K562 (cell line): Measurements from ENCODE around the gene TNIK. TPM values are rescaled to one million over a fixed set of nuclear protein-coding genes. Genes with fewer than 3 reads are reported as not detected.

Experiments used
- ATAC-seq: fragments of 200-7000 bp; cut with Tn5 transposase; 3 replicates; pipeline ENCODE4 v1.9.1; 2020; ENCODE audit warnings: moderate library complexity
- BruUV-seq: library from RNA; stranded (reverse); fragments of 400-500 nt; replicated peaks from 2 replicates; lab custom pipeline; 2021; lab: Mats Ljungman, UMichigan
- CTCF ChIA-PET: fragments of 300-600 bp; formaldehyde crosslinking; extraction: SDS; loops from one replicate; lab custom pipeline; 2021; ENCODE audit warnings: low intra/inter-chr PET ratio; lab: Yijun Ruan, JAX
- POLR2A ChIA-PET: fragments of 300-600, 350-650 bp; sonication (Branson Sonifier 250); formaldehyde crosslinking; extraction: SDS; loops from one replicate; lab custom pipeline; 2021; ENCODE audit warnings: antibody characterized with exemption, inconsistent platforms; lab: Yijun Ruan, JAX
- DNase-seq, 4 experiments: peaks; one replicate each; pipeline versions ENCODE4 v3.0.0 to v3.0.0-alpha.2; 2011 to 2018; ENCODE audit warnings: low spot score in 3 of 4, mixed read lengths in 3 of 4; ENCODE audit errors: extremely low read depth in 1 of 4
- FAIRE-seq: peaks from 2 replicates; lab custom pipeline; 2011; peaks lifted over from hg19 to GRCh38; lab: Jason Lieb, UNC
- H2AFZ ChIP-seq: 2 replicates; pipeline ENCODE4 v1.6.0; 2011; ENCODE audit warnings: low read depth, low read length, control low read depth, inconsistent platforms
- H3K27ac ChIP-seq: fragments of 200-600 bp; 3 replicates; pipeline ENCODE4 v1.8.0; 2011; ENCODE audit warnings: low read depth, mild to moderate bottlenecking, control low read depth, inconsistent platforms, low read length, moderate library complexity, mixed read lengths; ENCODE audit errors: extremely low read depth
- H3K27me3 ChIP-seq, 2 experiments: fragments of 300-600 bp in 1 of 2; 2 replicates in 1 of 2; 3 replicates in 1 of 2; pipeline versions ENCODE4 v1.6.0 to v1.8.0; 2011; ENCODE audit warnings: inconsistent platforms in 2 of 2, low read length in 2 of 2, mild to moderate bottlenecking in 1 of 2, mixed read lengths in 1 of 2, moderate library complexity in 1 of 2; ENCODE audit not compliant: control insufficient read depth in 2 of 2, insufficient read depth in 2 of 2
- H3K36me3 ChIP-seq: fragments of 300-600 bp; 3 replicates; pipeline ENCODE4 v1.8.0; 2011; ENCODE audit warnings: mild to moderate bottlenecking, low read length, inconsistent platforms; ENCODE audit not compliant: control insufficient read depth, insufficient read depth
- H3K4me1 ChIP-seq, 2 experiments: fragments of 200-600 bp in 1 of 2; replicated peaks in 1 of 2; 2 replicates in 1 of 2; 3 replicates in 1 of 2; pipeline versions ENCODE4 v1.5.1 to v1.8.0; 2011; ENCODE audit warnings: inconsistent platforms in 2 of 2, low read length in 2 of 2, mild to moderate bottlenecking in 1 of 2, mixed read lengths in 1 of 2, moderate library complexity in 1 of 2; ENCODE audit not compliant: control insufficient read depth in 2 of 2, insufficient read depth in 2 of 2
- H3K4me2 ChIP-seq: 2 replicates; pipeline ENCODE4 v1.6.1; 2011; ENCODE audit warnings: low read length, control low read depth, inconsistent platforms, mixed read lengths; ENCODE audit not compliant: insufficient read depth
- H3K4me3 ChIP-seq: fragments of 200-600 bp; sonication (generic), shearing (Covaris generic); 2 replicates; pipeline ENCODE4 v1.5.1; 2016; ENCODE audit warnings: control low read depth, inconsistent platforms
- H3K79me2 ChIP-seq: fragments of 200-600 bp; 3 replicates; pipeline ENCODE4 v1.8.0; 2011; ENCODE audit warnings: low read length, inconsistent platforms; ENCODE audit not compliant: control insufficient read depth, insufficient read depth
- H3K9ac ChIP-seq, 2 experiments: 2 replicates each; pipeline versions ENCODE4 v1.6.0 to v1.6.1; 2011; ENCODE audit warnings: low read depth in 2 of 2, low read length in 2 of 2, control low read depth in 1 of 2, inconsistent platforms in 1 of 2, mild to moderate bottlenecking in 1 of 2, mixed read lengths in 1 of 2; ENCODE audit not compliant: insufficient read depth in 1 of 2
- H3K9me1 ChIP-seq: one replicate; pipeline ENCODE4 v1.6.0; 2011; ENCODE audit warnings: inconsistent platforms, mild to moderate bottlenecking, low read length, moderate library complexity; ENCODE audit not compliant: control insufficient read depth, insufficient read depth
- H3K9me3 ChIP-seq: replicated peaks from 2 replicates; pipeline ENCODE4 v1.5.1; 2011; ENCODE audit warnings: low read depth, low read length, inconsistent platforms; ENCODE audit not compliant: control insufficient read depth, insufficient read depth
- H4K20me1 ChIP-seq: replicated peaks from 2 replicates; pipeline ENCODE4 v1.6.1; 2011; ENCODE audit warnings: low read length, inconsistent platforms, mixed read lengths; ENCODE audit not compliant: control insufficient read depth, insufficient read depth
- ETV1 ChIP-seq: fragments of 450-650 bp; conservative IDR thresholded peaks from 2 replicates; pipeline ENCODE4 v1.6.1; 2016; ENCODE audit warnings: missing genetic modification characterization, control low read depth, low read depth, missing compliant biosample characterization
- FOSL1 ChIP-seq: fragments of 200-800 bp; sonication (Bioruptor generic); conservative IDR thresholded peaks from 2 replicates; pipeline ENCODE4 v1.6.1; 2016; ENCODE audit warnings: missing genetic modification characterization, missing compliant biosample characterization
- MEF2D ChIP-seq: conservative IDR thresholded peaks from 2 replicates; pipeline ENCODE4 v1.6.1; 2016; ENCODE audit warnings: low read depth, missing genetic modification characterization, missing compliant biosample characterization
- MTA3 ChIP-seq: fragments of 450-650 bp; formaldehyde crosslinking; IDR thresholded peaks from 2 replicates; pipeline ENCODE4 v1.6.1; 2017; ENCODE audit warnings: mild to moderate bottlenecking, borderline replicate concordance
- SOX6 ChIP-seq: fragments of 450-650 bp; IDR thresholded peaks from 2 replicates; pipeline ENCODE4 v1.6.1; 2014; ENCODE audit warnings: mild to moderate bottlenecking
- TAF15 ChIP-seq: fragments of 200-400 bp; formaldehyde crosslinking; IDR thresholded peaks from 2 replicates; pipeline ENCODE4 v1.6.1; 2017; ENCODE audit warnings: mild to moderate bottlenecking, low read depth, low read length, moderate library complexity
- ZNF431 ChIP-seq: sonication (generic); formaldehyde crosslinking; IDR thresholded peaks from 2 replicates; pipeline ENCODE4 v1.8.0; 2022; ENCODE audit warnings: mild to moderate bottlenecking, missing genetic modification reagents
- WGBS: fragments of 100-300 bp; shearing (Covaris generic); methylation state at CpG from one replicate; pipeline ENCODE4 v1.1.6; 2016; ENCODE audit warnings: low coverage, mixed read lengths; ENCODE audit not compliant: insufficient coverage; ENCODE audit errors: missing lambda C conversion rate; 5-methylcytosine and 5-hydroxymethylcytosine counted together
- in situ Hi-C: fragments of 300-500 bp; cut with MboI; formaldehyde crosslinking; loops from 4 replicates; pipeline ENCODE4 v1.15.0; 2018; ENCODE audit warnings: inconsistent platforms, mixed read lengths
- intact Hi-C: fragments of 100-400 bp; cut with micrococcal nuclease; formaldehyde crosslinking; loops from 2 replicates; pipeline ENCODE4 v1.14.2; 2022
- polyA plus RNA-seq, 8 experiments: library from polyadenylated mRNA; depleted of rRNA in 4 of 8; stranded (reverse) in 5 of 8; unstranded in 3 of 8; fragments of >200 nt; fragmentation: Nextera tagmentation in 2 of 8; fragmentation: Illumina TruSeq in 1 of 8; extraction: Ambion mirVana in 2 of 8; extraction: Trizol in 1 of 8; gene quantifications; 2 replicates each; pipeline versions ENCODE4 v1.2.1 to v1.2.3, GENCODE V29; 2011 to 2014; ENCODE audit warnings: inconsistent platforms in 1 of 8, missing spikeins in 1 of 8
- total RNA-seq, 7 experiments: library from RNA; depleted of rRNA in 6 of 7; stranded (reverse); fragments of >200 nt in 6 of 7; fragmentation: Illumina TruSeq in 2 of 7; extraction: Trizol in 2 of 7; gene quantifications; 2 replicates each; pipeline versions ENCODE4 v1.2.1 to v1.2.3, GENCODE V29; 2011 to 2021; ENCODE audit warnings: low replicate concordance in 1 of 7
- TF ChIP-seq, protein P1 (sequence below): sonication (generic); formaldehyde crosslinking; IDR thresholded peaks from 2 replicates; pipeline ENCODE4 v1.8.0; 2022; ENCODE audit warnings: mild to moderate bottlenecking, missing genetic modification reagents

TNIK gene
- total and polyA plus RNA-seq, 9 of the 15 experiments (the other 6 are each of a cell fraction or from before 2014, with no cell fraction given) = 6.6 to 39.0 (median 24.7) TPM

DNA sequence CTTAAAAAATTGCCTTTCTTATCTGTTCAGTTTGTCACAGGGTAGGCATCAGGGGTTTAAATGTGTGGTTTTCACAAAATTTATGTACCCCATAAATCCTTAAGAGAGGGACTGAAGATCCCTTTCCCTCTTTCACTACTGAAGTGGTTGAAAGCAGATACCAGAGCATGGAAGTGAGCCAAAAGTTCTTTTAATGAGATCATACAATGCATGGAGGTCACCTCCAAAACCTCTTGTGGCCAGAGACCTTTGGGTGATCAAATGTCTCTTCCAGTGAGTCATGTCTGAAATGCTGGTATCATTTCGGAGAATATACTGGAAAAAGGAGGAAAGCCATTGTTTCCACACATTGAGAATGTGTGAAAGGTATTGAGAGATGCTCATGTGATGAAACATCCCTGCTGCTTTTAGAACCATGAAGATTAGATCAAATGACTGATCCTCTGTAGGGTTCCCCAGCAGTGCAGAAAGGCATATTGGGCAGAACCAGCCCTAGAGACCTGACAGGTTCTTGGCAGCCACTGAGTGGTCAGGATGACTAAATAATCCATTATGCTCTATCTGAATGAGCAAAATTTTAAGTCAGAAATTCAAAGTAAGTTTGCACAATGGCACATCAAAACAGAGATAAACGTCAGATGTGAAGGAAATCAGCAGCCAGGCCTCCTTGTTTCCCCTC is 267.9 kb downstream of the TNIK start (continued):
- TF ChIP-seq, protein P1, sequence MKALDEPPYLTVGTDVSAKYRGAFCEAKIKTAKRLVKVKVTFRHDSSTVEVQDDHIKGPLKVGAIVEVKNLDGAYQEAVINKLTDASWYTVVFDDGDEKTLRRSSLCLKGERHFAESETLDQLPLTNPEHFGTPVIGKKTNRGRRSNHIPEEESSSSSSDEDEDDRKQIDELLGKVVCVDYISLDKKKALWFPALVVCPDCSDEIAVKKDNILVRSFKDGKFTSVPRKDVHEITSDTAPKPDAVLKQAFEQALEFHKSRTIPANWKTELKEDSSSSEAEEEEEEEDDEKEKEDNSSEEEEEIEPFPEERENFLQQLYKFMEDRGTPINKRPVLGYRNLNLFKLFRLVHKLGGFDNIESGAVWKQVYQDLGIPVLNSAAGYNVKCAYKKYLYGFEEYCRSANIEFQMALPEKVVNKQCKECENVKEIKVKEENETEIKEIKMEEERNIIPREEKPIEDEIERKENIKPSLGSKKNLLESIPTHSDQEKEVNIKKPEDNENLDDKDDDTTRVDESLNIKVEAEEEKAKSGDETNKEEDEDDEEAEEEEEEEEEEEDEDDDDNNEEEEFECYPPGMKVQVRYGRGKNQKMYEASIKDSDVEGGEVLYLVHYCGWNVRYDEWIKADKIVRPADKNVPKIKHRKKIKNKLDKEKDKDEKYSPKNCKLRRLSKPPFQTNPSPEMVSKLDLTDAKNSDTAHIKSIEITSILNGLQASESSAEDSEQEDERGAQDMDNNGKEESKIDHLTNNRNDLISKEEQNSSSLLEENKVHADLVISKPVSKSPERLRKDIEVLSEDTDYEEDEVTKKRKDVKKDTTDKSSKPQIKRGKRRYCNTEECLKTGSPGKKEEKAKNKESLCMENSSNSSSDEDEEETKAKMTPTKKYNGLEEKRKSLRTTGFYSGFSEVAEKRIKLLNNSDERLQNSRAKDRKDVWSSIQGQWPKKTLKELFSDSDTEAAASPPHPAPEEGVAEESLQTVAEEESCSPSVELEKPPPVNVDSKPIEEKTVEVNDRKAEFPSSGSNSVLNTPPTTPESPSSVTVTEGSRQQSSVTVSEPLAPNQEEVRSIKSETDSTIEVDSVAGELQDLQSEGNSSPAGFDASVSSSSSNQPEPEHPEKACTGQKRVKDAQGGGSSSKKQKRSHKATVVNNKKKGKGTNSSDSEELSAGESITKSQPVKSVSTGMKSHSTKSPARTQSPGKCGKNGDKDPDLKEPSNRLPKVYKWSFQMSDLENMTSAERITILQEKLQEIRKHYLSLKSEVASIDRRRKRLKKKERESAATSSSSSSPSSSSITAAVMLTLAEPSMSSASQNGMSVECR (CRISPR knock-in tag) = no peak
- TF ChIP-seq ZNF431 (CRISPR knock-in tag) = no peak
- TF ChIP-seq MTA3 = peak; percentile 95
- TF ChIP-seq SOX6 = peak; percentile 100

DNA sequence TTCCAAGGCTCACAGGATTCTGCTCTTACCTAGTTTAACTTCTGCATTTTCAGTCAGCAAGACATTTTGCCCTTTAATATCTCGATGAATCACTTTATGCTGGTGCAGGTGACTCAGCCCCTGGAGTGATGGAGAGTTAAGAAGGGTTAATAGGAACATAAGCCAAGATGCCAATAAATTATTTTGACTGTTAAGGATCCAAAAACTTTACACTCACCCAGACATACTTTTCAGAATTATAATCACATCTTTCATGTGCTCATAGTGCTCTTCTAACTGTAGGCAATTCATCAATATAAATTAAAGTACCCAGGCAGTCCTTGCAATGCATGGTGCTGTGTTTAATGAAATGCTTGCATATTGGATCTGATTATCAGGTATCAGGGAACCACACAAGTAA is 269.5 kb downstream of the TNIK start:
- peaks cover 12% of the 10 kb centered on the region; the same call in 2 of the 3 replicates for H3K36me3 ChIP-seq
- FAIRE-seq (no peak), DNase-seq (no peak), ATAC-seq (no peak)
- H3K9ac ChIP-seq = no peak overlapping the region
- H2AFZ ChIP-seq = no peak overlapping the region
- ChIA-PET CTCF (no interaction called here), POLR2A (no interaction called here)
- no peak overlapping the region for H3K27ac ChIP-seq
- no peaks in the 10 kb centered on the region for H3K9me3 ChIP-seq
- TF ChIP-seq MEF2D (tag) (no peak), FOSL1 (tag) (peak; percentile 56), ETV1 (tag) (no peak), TAF15 (no peak)
- no peak overlapping the region for H3K4me2 ChIP-seq
- H3K4me3 ChIP-seq = no peak overlapping the region
- H3K9me1 ChIP-seq = no peaks in the 10 kb centered on the region
- in situ Hi-C loops (loop anchor here (5.0 to 10.0 kb wide), 2 partner anchors 254 to 377 kb away; no protein-coding TSS in a partner anchor), intact Hi-C loops (loop anchor here (5.0 kb wide), 1 partner anchor 137 kb away; no protein-coding TSS in a partner anchor)
- no peaks in the 10 kb centered on the region for H3K79me2 ChIP-seq
- H4K20me1 ChIP-seq = no peaks in the 10 kb centered on the region
- H3K27me3 ChIP-seq = no peaks in the 10 kb centered on the region
- 62% methylated on average over 1 of the region's 1 CpG for WGBS
- BruUV-seq = no TSS peak
- H3K4me1 ChIP-seq = peaks cover 8 to 27% of the 10 kb centered on the region in 2 experiments; a peak in 4 of 5 replicates
